NCI-H2107 (cell line): ENCODE results near the gene ACAP3.

ENCODE experiments used
- DNase-seq: peaks from one replicate; lab custom pipeline; 2025; lab: John Stamatoyannopoulos, UW

ACAP3 gene

GRCh38 chr1:1307923-1308755 lies at the start of gene ACAP3, which contains the start of gene PUSL1:
ACAP3 (minus strand) TSS chr1:1307930; CDS start chr1:1307815, 115 bp downstream.
PUSL1 (plus strand) TSS chr1:1308597; CDS start chr1:1308644, 47 bp downstream.
- DNase-seq = no peak

- DNase-seq = no peak
Observed at GRCh38 chr1:1356796-1357401, 49.2 kb upstream of the ACAP3 start.

- DNase-seq = no peak
Observed at GRCh38 chr1:1356166-1356795, 48.6 kb upstream of the ACAP3 start.

DNA sequence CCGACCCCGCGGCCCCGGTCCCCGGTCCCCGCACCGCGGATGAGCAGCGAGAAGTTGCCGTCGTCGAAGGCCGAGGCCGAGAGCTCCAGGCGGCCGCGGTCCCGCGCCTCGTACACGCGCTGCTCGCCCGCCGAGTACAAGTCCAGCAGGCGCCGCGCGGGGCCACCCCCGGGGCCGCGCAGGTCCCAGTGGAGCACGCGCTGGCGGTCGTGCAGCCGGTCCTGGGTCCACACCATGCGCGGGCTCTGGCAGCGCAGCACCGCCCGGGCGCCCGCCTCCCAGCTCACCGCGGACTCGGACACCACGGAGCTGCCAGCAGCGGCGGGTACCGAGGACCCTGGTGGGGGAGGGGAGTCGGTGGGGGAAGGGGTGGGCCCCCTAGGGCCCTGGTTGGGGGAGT lies 47.7 kb upstream of the ACAP3 start:
- no peak for DNase-seq

DNA sequence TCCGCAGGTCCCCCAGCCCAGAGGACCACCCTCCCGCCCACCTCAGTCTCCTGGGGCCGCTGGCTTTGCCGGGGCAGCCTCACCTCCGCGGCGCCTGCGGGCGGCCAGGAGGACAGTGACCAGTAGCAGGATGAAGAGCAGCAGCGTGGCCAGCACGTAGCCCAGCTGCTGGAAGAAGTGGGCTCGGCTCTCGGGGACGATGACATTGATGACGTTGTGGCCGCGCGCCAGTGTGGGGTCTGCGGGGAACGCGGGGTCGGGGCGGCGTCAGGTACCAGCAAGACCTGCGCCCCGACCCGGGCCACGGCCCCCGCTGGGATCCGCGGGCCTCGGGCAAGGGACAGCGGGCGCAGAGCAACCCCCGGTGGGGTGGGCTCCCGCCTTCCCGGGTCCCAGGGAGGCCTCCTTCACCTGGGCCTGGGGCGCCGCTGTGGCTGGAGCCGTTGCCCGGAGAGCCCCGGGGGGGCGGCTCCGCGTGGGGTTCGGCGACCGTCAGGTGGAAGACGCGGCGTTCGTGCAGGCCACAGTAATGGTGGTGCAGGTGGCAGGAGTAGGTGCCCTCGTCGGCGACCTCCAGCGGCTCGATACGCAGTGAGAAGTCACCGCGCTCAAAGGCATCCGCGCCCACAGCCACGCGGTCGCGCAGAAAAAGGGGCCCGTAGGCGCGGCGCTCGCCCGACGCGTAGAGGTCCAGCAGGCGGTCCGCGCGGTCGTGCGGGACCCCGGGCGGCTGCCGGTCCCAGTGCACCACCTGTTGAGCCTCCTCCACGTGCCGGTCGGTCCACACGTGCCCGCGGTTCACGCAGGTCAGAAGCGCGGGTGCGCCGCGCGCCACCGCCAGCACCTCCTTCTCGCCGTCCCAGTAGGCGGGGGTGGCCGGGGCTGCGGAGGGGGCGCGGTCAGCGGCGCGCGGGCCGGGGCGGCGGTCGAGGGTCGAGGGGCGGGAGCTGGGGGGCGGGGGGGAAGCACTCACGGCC lies 46.8 kb upstream of the ACAP3 start:
- no peak for DNase-seq

DNA sequence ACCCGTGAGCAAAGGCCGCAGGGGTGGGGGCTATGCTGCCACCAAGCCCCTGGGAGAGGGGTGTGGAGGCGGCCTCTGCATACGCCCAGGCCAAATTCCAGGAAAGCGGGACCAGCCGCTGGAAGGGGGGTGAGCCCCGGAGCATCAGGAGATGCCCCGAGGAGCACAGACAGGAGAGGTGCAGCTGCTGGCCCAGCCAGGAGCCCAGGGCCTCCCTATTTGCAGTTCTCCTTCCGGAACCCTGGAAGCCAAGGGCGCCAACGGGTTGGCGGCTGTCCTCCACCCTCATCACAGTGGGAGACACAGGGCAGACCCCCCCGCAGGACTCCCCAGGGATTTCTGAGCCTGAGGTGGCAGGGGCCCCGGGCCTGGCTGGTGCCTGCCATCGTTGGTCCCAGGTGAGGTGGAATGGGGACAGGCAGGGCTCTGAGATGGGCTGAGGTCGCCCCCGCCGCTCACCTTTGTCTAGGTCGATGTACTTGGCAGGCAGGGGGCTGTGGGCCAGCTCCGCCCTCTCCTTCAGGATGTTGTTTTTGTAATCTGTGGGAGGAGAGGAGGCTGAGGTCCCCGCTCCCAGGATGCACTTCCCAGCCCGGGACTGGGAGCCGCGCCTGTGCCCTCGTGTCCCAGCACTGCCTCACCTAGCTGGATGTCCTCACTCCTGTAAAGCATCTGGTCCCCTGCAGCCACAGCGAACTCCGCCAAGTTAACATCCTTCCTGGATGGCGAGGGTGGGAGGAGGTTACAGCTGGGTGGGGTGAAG lies 45.8 kb upstream of the ACAP3 start:
- DNase-seq = no peak

DNA sequence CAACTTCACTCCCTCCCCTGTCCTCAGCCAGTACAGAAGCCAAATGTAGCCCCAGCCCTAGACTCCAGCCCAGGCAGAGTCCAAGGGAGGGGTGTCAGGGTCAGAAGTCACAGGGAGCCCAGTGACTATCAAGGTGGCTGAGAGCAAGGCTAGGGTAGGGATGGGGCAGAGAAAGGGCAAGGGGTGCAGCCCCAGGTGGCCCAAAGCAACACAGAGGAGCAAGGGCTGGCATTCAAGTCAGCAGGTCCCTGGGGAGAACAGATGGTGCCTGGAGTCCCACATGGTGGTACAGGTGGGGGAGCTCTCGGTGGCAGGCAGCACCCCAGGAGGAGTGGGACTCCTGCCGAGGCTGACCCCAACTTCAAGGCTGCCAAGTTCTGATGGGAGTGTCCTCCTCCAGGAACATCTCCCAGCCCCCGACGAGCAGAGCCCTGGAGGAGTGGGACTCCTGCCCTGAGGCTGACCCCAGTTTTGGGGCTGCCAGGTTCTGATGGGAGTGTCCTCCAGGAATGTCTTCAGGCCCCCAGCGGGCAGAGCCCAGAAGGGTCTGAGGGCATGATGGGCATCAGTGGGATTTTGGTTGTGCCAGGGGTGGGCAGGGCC lies 45.2 kb upstream of the ACAP3 start:
- DNase-seq = no peak

- DNase-seq = no peak
Observed at GRCh38 chr1:1351511-1352427, 44.0 kb upstream of the ACAP3 start.

- DNase-seq = no peak
Observed at GRCh38 chr1:1349256-1350012, 41.7 kb upstream of the ACAP3 start, which contains the start of gene DVL1. DVL1 (minus strand) TSS chr1:1349418; CDS start chr1:1349065, 353 bp downstream.

DNA sequence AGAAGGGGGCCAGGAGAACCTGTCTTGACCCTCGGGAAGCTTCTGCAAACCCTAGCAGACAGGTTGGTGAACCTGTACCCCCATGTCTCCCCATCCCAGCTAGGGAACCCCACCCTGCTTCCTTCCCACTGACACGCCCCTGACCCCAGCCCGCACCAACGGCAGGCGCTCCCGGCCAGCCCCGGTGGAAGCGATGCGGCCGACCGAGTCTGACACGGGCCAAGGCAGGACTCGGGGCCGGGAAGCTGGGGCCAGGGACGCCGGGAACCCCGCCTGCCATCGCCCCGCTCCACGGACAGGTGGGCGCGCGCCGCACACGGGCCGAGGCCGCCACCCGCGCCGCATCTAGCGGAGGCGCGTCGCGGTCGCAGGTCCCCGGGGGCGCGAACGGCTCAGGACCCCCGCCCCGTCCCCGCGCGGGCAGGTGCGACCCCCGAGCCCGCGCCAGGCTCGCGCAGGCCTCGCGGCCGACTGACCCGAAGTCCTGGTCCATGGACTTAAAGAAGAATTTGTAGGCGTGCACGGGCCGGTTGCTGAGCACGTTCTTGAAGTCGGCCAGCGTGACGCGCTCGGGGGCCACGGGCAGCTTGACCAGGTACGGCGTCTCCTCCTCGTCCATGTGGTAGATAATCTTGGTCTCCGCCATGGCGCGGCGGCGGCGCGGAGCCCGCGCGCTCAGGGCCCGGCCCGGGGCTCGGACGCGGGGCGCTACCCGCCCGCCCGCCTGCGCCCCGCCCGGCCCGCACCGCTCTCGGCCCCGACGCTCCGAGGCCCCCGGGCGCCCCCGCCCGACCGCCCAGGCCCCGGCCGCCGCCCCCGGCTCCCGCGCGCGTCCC lies 40.9 kb upstream of the ACAP3 start:
- DNase-seq = no peak

DNA sequence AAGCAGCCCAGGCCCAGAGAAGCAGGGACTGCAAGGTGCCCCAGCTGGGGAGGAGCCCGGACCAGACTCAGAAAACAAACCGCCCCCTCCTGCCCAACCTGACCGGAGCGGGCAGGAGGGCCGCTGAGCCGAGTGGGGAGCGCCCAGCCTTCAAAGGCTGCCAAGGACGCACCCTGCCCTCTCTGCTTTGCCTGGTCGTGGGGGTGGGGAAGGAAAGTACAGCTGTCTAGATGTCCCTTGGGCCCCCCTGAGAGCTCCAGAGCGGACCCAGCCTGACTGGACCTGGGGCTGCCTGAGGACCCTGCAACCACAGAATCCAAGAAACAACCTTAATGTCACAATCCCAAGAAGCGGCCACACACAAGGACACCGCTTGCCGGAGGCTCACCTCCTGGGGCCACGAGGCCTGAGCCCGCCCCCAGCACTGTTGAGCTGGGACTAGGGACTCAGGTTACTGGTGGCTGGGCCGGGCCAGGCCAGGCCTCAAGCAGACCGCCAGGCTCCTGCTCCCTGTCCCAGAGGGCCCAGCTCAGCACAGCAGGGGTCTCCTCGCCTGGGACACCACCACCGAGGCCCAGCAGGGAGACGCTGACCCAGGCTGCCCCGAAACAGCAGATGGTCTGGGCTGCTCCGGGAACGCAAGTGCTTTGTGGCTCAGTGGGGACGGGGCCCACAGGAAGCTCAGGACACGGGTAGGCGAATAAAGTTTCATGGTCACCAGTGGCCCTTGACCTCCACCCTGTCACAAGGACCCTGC lies 40.1 kb upstream of the ACAP3 start:
- no peak for DNase-seq

- no peak for DNase-seq
Observed at GRCh38 chr1:1347026-1347595, 39.4 kb upstream of the ACAP3 start.

GRCh38 chr1:1346501-1346890 lies 38.8 kb upstream of the ACAP3 start:
- DNase-seq = no peak

DNA sequence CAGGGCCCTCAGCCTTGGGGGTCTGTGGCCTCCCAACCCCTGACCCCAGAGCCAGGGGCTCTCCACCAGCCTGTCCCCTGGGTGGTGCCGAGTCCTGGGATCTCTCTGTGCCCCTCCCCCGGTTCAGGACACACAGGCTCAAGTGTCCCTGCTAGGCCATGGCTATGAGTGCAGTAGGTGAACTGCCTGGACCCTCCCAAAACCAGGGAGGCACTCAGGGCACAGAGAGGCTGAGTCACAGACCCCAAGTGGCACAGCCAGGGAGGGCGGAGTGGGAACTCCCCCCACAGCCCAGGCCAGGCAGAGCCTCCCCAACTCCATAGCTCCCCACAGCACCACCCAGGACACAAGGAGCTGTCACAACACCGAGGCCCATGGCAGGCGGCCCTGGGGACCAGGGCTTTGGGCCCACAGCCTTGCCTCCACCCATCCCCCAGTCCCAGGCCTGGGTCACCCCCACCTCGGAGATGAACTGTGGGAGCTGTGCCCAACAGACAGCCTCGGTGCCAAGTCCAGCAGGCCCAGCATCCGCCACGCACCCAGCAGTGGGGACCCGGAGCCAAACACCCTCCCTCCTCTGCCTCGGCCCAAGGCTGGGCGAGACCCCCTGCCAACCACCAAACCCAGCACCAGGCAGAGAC lies 38.2 kb upstream of the ACAP3 start:
- no peak for DNase-seq

- no peak for DNase-seq
Observed at GRCh38 chr1:1345384-1345783, 37.7 kb upstream of the ACAP3 start.
